ENCODE results near the gene GAN.

- no peak for TF ChIP-seq CTCF (conservative IDR thresholded peaks at IDR 0.05; ENCODE audit: low read depth, low read length)
- TF ChIP-seq POLR2A (IDR thresholded peaks at IDR 0.05; ENCODE audit: low read depth, low read length), result no peak
Observed at GRCh38 chr16:81371106-81371505, 56.3 kb downstream of the GAN start.

Data from IMR-90 (cell line).